ENCODE results near the gene GPRC5C.
"Not testable (repeated sequence)": the region's sequence is repeated elsewhere in the genome, so short reads cannot be mapped to it uniquely, and the experiment has no call there.

- TF ChIP-seq USF2 (CRISPR knock-in tag; IDR thresholded peaks at IDR 0.05); CTCF (IDR thresholded peaks at IDR 0.05 in 2 of 3, conservative IDR thresholded peaks at IDR 0.05 in 1 of 3; ENCODE audit: insufficient read depth in 2 of 3, low read depth in 1 of 3, low read length in 3 of 3); FOXP1 (CRISPR knock-in tag; IDR thresholded peaks at IDR 0.05); RFX1 (IDR thresholded peaks at IDR 0.05); NR2C1 (IDR thresholded peaks at IDR 0.05); NR2C1 (tag; IDR thresholded peaks at IDR 0.05); EP300 (IDR thresholded peaks at IDR 0.05; ENCODE audit: low read length); ESRRA (IDR thresholded peaks at IDR 0.05; ENCODE audit: borderline replicate concordance, low read depth); BCLAF1 (IDR thresholded peaks at IDR 0.05; ENCODE audit: borderline replicate concordance in 1 of 2, control insufficient read depth in 1 of 2, low read depth in 2 of 2, low read length in 1 of 2); ZNF592 (IDR thresholded peaks at IDR 0.05); CC2D1A (IDR thresholded peaks at IDR 0.05); MAX (CRISPR knock-in tag; IDR thresholded peaks at IDR 0.05); FOXM1 (IDR thresholded peaks at IDR 0.05; ENCODE audit: low read depth); FOXM1 (CRISPR knock-in tag; IDR thresholded peaks at IDR 0.05; ENCODE audit: low read depth); EZH2 (IDR thresholded peaks at IDR 0.05; ENCODE audit: borderline replicate concordance, low read depth, low read length); TBP (optimal IDR thresholded peaks at IDR 0.05; ENCODE audit: low read depth, low read length): not testable (repeated sequence)
These were observed 56.4 kb downstream of the GPRC5C start for GRCh38 chr17:74488276-74488675.
